Peyer's patch (tissue), 4 donors: ENCODE measurements around the gene ATP6V1F. TPM values are rescaled to one million over a fixed set of nuclear protein-coding genes. Genes with fewer than 3 reads are reported as not detected.
"Not testable (repeated sequence)": the region's sequence is repeated elsewhere in the genome, so short reads cannot be mapped to it uniquely, and the experiment has no call there.

Source experiments
- DNase-seq, 3 donors: peaks; one replicate each; pipeline ENCODE4 v3.0.0-alpha.2; 2017 to 2019
- H3K27ac ChIP-seq, 4 donors: fragments of 200-600 bp; sonication (generic); one replicate each; pipeline ENCODE4 v1.5.1; 2016 to 2019
- H3K27me3 ChIP-seq, 2 donors: fragments of 200-600 bp; sonication (generic); one replicate each; pipeline ENCODE4 v1.5.1; 2019
- H3K36me3 ChIP-seq, 3 donors: fragments of 200-600 bp; sonication (generic); one replicate each; pipeline ENCODE4 v1.5.1; 2016 to 2019
- H3K4me1 ChIP-seq, 4 donors: fragments of 200-600 bp; sonication (generic); one replicate each; pipeline ENCODE4 v1.5.1; 2016 to 2019
- H3K4me3 ChIP-seq, 4 donors: fragments of 200-600 bp; sonication (generic); 1 replicate in 3 of 4; 2 replicates in 1 of 4; pipeline ENCODE4 v1.5.1; 2016 to 2019; ENCODE audit warnings: mild to moderate bottlenecking in 1 of 4
- H3K9me3 ChIP-seq, 4 donors: fragments of 200-600 bp; sonication (generic); one replicate each; pipeline ENCODE4 v1.5.1; 2016 to 2019; ENCODE audit warnings: mild to moderate bottlenecking in 1 of 4
- POLR2A ChIP-seq, 2 donors: fragments of 450-650 bp; IDR thresholded peaks; one replicate each; pipeline ENCODE4 v1.5.1; 2017; ENCODE audit warnings: antibody characterized with exemption in 2 of 2, mild to moderate bottlenecking in 2 of 2, moderate library complexity in 2 of 2
- total RNA-seq, 4 donors: library from RNA; depleted of rRNA; stranded (reverse); fragments of >200 nt; gene quantifications; one replicate each; pipeline ENCODE4 v1.1.0, GENCODE V29; 2016
- TF ChIP-seq, protein P1 (sequence below), 6 experiments: fragments of 450-650 bp in 4 of 6; fragments of 200-600 bp in 2 of 6; sonication (generic) in 1 of 6; IDR thresholded peaks; one replicate each; pipeline ENCODE4 v1.5.1; 2017 to 2019; ENCODE audit warnings: antibody characterized with exemption in 6 of 6, mild to moderate bottlenecking in 3 of 6, moderate library complexity in 1 of 6

Gene ATP6V1F
- total RNA-seq, 4 donors from 2014 or later, result 71.3 to 88.3 (median 84.6) TPM

DNA sequence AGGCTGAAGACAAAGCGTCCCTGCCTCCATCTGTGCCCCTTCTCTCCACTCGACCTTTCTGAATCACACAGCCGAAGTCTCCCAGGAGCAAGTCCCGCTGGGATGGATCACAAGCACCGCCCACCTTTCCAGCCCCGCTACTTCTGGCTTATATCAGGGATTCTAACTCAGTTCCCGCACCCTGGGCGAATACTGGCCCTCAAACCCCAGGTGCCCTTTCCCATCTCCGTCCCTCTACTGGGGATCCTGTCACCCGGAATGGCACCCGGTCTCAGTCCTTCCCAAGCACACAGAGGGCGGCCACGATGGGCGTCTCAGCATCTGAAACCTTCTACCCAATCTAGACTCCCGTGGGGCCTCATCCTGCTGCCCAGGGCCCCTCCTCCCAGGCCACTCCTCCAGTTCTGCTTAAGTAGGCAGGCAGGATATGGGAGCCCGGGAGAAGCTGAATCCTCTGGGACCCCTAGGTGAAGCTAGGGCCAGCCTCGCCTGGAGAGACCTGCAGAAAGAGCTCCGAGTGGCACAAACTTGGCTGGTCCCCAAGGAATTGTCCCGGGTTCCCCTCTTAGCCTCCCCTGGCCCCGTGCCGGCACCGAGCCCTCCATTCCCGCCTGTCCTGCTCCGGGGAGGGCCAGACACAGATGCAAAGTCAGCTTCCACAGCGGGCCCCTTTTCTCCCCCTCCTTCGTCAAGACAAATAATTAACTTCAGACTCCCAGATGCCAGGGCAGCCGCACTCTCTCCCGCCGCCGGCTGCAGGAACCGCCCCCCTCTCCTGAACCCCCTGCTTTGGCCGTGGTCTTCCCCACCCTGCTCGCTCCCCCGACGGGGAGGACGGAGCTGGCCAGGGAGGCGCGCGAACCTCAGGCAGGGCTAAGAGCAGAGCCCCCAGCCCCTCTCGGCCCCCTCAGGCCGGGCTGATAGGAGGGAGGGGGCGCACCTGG is 47.2 kb downstream of the ATP6V1F start:
- peak in 1 of 3 donors; percentile 43 for DNase-seq
- H3K27me3 ChIP-seq, result peaks cover 0 to 12% of the 10 kb centered on the region in 2 donors
- H3K4me3 ChIP-seq, result peak overlapping the region in 2 of 4 donors; percentile 16 to 32
- no peaks in the 10 kb centered on the region for H3K36me3 ChIP-seq
- TF ChIP-seq, protein P1, sequence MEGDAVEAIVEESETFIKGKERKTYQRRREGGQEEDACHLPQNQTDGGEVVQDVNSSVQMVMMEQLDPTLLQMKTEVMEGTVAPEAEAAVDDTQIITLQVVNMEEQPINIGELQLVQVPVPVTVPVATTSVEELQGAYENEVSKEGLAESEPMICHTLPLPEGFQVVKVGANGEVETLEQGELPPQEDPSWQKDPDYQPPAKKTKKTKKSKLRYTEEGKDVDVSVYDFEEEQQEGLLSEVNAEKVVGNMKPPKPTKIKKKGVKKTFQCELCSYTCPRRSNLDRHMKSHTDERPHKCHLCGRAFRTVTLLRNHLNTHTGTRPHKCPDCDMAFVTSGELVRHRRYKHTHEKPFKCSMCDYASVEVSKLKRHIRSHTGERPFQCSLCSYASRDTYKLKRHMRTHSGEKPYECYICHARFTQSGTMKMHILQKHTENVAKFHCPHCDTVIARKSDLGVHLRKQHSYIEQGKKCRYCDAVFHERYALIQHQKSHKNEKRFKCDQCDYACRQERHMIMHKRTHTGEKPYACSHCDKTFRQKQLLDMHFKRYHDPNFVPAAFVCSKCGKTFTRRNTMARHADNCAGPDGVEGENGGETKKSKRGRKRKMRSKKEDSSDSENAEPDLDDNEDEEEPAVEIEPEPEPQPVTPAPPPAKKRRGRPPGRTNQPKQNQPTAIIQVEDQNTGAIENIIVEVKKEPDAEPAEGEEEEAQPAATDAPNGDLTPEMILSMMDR (IDR thresholded peaks at IDR 0.05), result no peak
- TF ChIP-seq POLR2A (IDR thresholded peaks at IDR 0.05), result no peak
- no peaks in the 10 kb centered on the region for H3K9me3 ChIP-seq
- peaks cover 0 to 15% (median 2%) of the 10 kb centered on the region in 4 donors for H3K4me1 ChIP-seq
- H3K27ac ChIP-seq, result no peak overlapping the region

DNA sequence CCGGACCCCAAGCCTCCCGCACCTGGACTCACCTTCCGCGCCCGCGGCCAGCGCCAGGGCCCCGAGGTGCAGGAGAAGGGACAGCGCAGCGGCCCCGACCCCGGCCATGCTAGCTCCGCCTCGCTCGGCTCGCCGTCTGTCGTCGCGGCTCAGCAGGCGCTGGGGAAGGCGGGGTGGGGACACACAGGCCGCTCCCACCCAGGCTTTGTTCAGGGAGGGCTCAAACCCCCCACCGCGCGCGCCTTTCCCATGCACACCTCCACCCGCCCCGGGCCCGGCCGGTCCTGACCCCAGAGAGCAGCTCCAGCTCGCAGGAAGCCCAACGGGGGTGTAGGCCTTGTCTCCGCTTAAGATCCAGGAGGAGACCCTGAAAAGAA is 47.9 kb downstream of the ATP6V1F start, which contains the start of gene KCP:
KCP (minus strand) TSS at position 141 of the 377 bp plus-strand sequence; CDS start at position 108, 33 bp downstream.
- Histone ChIP-seq H3K27ac (no peak within 1 kb of the TSS), H3K36me3 (no peaks in the 10 kb centered on the region)

DNA sequence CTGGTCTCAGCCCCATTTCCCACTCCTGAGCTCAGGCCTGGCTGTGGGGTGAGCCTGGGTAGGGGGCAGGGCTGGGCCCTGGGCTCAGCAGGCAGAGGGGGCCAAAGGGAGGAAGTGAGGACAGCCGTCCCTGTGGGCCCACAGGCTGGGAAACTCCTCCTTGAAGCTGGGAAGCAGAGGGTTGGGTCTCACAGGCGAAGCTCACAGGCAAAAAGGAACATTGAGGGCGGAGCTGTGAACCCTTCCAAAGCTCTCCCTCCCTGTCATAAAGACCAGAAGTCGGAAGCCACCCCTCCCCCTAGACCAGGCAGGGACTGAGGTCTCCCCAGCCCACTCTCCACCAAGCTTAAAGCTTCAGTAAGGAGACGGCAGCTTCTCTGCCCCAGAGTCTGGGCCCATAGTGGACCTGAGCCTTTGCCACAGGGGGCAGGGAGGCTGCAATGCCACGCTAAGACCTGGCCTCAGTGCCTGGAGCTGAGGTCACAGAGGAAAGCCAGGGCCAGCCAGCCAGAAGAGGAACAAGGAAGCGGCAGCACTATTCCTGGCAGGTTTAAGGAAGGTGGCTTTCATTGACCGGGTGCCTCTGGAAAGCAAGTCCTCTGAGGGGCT is 48.9 kb downstream of the ATP6V1F start:
- TF ChIP-seq, protein P1 (IDR thresholded peaks at IDR 0.05), result no peak
- no peak for TF ChIP-seq POLR2A (IDR thresholded peaks at IDR 0.05)
- Histone ChIP-seq H3K27me3 (peaks cover 0 to 14% of the 10 kb centered on the region in 2 donors), H3K9me3 (no peaks in the 10 kb centered on the region), H3K27ac (no peak overlapping the region), H3K4me3 (no peak overlapping the region), H3K36me3 (no peaks in the 10 kb centered on the region), H3K4me1 (peaks cover 0 to 23% (median 3%) of the 10 kb centered on the region in 4 donors)
- DNase-seq, result peak in 2 of 3 donors; percentile 44 to 47

More for the DNA sequence above, 47.9 kb downstream of the ATP6V1F start, which contains the start of gene KCP:
- H3K4me1 ChIP-seq, result peaks cover 0 to 22% (median 3%) of the 10 kb centered on the region in 4 donors
- peaks cover 0 to 14% of the 10 kb centered on the region in 2 donors for H3K27me3 ChIP-seq
- DNase-seq, result peak in 1 of 3 donors; percentile 38
- TF ChIP-seq, protein P1 (IDR thresholded peaks at IDR 0.05), result no peak
- TF ChIP-seq POLR2A (IDR thresholded peaks at IDR 0.05), result no peak
- H3K9me3 ChIP-seq, result no peaks in the 10 kb centered on the region
- H3K4me3 ChIP-seq, result peak within 1 kb of the TSS in 2 of 4 donors; percentile 16 to 32

DNA sequence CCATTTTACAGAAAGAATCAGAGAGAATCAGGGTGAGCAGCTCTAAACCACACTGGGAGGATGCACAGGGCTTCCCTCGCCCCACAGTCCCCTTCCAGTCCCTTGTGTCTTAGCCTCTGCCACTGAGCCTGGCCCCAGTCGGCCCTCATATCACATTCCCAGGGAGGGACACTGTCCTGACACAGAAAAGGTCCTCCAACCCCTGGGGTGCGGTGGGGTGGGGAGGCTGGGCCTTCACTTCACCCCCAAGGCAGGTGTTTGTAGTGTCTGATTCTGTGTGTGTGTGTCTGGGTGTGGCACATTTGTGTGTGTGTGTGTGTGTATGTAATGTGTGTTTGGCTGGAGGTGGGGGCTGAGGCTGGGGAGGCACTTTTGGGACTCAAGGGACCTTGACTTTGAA is 49.6 kb downstream of the ATP6V1F start:
- H3K4me1 ChIP-seq, result peaks cover 0 to 23% (median 3%) of the 10 kb centered on the region in 4 donors
- H3K27ac ChIP-seq, result no peak overlapping the region
- no peak for TF ChIP-seq POLR2A (IDR thresholded peaks at IDR 0.05)
- TF ChIP-seq, protein P1 (IDR thresholded peaks at IDR 0.05), result no peak
- H3K9me3 ChIP-seq, result no peaks in the 10 kb centered on the region
- DNase-seq, result peak in 2 of 3 donors; percentile 26 to 36
- no peaks in the 10 kb centered on the region for H3K36me3 ChIP-seq
- H3K4me3 ChIP-seq, result no peak overlapping the region
- peaks cover 0 to 14% of the 10 kb centered on the region in 2 donors for H3K27me3 ChIP-seq

DNA sequence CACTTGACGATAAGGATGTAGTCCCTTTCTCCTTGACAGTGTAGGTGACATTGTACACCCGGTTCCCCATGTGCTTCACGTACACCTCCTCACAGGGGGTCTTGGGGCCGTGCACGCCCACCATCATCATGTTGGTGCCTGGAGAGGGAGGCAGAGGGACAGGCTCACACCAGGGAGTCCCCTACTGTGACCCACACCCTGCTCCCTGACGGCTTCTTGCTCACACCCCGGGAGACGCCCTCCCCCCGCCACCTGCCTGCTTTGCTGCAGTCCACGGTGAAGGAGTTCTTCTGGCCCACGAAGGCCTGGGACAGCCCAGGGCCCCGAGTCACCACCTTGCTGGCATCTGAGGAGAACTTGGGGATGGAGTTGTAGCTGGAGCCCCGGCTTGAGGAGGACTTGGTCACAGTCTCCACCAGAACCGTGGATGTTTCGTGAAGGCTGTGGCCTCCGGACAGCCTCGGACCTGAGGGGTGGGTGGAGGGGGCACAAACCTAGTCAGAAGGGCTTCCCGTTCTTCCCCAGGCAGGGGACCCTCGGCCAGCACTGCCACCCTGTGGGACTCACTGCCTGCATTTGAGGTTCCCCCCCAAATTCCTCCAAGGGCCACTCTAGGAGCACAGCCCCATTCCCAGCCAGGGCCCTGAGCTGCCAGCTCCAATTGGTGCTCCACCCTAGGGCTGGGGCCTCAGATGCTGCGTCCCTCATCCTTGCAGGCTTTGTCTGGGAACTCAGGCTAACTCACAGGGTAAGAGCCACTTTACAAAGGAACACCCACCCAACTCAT is 50.2 kb downstream of the ATP6V1F start:
- DNase-seq, result peak in 2 of 3 donors; percentile 5 to 10
- H3K4me1 ChIP-seq, result peaks cover 0 to 23% (median 3%) of the 10 kb centered on the region in 4 donors
- not testable (repeated sequence) for H3K4me3 ChIP-seq, H3K9me3 ChIP-seq, H3K27ac ChIP-seq, H3K36me3 ChIP-seq
- H3K27me3 ChIP-seq, result peaks cover 0 to 14% of the 10 kb centered on the region in 2 donors
